ENCODE measurements around the gene ATAD3B.
"Not testable (repeated sequence)": the region's sequence is repeated elsewhere in the genome, so short reads cannot be mapped to it uniquely, and the experiment has no call there.

Gene ATAD3B

DNA sequence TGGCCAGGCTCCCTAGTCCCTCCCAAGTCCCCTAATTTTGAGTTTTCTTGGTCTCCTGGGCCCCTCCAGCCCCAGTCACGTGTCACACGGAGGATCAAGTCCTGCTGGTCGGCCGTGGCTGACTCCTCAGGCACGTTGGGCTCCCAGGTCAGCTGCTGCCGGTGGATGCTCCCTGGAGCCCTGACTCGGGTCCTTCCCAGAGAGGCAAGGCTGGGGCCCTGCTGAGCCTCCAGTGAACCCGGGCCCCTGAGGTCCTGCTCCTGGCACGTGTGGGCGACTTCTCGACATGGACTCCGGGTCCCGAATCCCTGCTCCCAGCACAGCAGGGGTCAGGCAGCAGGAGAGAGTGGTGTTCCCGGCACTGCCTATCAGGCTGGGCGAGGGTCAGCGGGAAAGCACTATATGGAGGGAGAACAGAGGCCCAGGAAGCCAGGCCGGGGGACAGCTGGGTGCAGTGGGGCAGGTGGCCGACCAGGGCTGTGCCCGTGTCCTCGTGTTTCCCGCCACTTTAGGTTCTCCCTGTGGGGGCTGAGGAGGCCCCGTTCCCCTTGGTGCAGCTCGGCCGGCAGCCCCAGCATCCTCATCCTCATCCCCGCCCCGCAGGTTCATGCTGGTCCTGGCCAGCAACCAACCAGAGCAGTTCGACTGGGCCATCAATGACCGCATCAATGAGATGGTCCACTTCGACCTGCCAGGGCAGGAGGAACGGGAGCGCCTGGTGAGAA is 55.7 kb downstream of the ATAD3B start:
- no peak for DNase-seq
- intact Hi-C loops (cut with DNase I), result no loop called here

DNA sequence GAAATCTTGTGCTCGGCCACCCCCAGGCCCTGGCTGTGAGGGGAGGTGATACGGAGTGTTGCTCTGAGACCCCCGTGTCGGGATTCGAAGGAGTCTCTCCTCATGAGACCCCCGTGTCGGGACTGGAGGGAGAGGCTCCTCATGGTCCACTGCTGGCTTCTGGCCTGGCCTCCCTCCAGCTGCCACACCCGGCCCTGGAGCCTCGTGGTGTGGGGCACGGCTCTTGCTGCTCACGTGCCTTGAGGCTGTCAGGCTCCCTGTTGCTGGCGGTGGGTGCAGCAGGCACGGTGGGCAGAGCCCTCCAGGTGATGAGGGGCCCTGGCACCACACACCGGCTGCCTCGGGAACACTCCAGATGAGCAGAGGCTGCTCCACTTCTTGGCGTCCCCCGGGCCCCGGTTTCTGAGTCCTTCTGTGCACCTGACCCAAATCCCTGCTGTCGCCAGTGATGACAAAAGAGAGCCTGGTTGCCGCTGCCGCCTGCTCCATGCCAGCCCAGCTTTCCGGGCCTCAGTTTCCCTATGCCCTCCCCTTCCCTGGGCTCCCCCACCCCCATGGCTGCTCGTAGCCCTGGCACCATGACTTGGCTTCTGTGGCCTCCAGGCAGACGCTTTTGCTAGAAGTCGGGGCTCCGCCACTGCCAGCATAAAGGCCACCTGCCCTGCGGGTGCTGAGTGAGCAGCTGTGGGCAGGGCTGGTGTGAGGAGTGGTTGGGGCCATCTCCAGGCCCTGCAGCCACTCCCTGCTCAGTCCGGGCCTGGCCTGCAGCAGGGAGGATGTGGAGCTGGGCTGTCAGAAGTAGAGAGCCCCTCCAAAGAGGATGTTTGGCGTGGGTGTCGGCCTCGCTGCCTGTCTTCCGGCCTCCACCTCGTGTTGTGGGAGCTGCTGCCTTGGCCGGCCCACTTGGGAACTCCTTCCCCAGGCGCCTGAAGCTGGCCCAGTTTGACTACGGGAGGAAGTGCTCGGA is 57.0 kb downstream of the ATAD3B start:
- intact Hi-C loops (cut with DNase I), result no loop called here
- DNase-seq, result no peak

DNA sequence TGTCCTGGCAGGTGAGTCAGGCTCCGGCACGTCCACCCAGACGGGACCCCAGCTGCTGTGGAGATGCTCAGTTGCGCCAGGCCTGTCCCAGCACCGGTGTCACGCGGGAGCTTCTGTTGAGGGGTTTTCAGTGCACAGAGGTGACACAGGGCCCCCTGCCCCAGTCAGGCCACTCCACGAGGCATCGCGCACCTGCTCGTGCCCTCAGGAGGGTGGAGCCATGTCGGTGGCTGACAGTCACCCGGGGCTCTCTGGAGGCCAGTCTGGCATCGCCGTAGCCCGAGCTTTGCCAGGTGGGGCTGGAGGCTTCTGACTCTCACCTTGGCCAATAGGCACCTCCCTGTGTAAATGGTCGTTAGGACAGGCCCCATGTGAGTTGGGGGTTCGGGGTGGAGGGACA is 57.8 kb downstream of the ATAD3B start:
- intact Hi-C loops (cut with DNase I), result no loop called here
- DNase-seq, result no peak

DNA sequence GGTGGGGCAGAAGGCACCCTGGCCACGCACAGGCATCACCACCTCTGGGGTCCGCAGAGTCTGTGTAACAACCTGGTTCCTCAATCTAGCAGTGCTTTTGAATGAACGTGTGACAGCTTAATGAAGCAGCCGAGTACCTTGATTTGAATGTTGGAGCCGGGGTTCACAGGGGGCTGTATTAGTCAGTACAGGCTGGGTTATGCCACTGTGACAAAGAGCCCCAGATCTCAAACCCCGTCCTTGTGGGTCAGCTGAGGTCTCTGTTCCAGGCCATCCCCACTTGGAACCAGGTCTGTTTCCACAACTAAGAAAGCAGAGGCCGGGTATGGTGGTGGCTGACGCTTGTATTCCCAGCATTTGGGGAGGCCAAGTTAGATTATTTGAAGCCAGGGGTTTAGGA is 58.4 kb downstream of the ATAD3B start:
- intact Hi-C loops (cut with DNase I), result no loop called here
- no peak for DNase-seq

DNA sequence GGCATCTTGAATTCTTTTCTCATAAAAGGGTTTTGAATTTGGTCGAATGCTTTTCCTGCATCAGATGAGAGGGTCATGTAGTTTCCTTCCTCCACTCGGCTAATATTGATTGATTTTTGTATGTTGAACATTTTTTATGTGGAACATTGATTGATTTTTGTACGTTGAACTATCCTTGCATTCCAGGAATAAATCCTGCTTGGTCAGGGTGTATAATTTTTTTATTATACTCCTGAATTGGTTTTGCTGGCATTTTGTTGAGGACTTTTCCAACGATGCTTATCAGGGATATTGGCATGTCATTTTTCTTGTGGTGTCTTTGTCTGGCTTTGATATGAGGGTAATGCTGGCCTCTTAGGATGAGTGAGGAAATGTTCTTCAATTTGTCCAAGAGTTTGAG is 60.4 kb downstream of the ATAD3B start:
- intact Hi-C loops (cut with DNase I), result no loop called here
- DNase-seq, result no peak

DNA sequence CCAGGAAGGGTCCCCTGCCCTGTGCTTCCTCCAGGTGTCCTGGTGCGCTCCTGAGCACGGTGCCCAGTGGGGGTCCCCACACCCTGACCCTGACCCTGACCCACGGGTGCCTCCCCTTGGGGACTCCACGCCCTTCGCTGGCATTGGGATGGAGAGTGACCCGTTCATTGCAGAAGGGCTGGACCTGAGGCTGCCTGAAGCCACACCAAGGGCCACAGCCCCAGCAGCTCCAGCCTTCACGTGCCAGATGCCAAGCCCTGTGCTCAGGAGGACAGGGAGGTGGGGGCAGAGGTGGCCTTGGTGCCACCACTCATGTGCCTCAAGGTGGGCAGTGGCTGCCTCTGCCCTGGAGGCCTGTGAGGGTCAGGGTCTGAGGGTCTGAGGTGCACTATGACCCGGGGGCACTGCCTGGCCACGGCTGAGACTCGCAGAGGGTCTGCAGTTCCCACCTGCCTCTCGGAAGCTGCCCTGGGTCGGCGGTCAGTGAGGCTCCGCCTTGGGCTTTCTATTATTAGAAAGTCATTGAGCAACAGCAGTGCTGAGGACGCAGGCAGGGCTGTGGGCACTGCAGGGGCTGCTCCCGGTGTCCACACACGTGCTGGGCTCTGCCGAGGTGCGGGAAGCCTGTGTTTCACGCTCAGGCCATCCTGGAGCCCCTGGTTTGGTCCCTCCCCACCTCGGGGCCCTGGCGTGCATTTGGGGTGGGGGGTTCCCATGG is 61.8 kb downstream of the ATAD3B start:
- DNase-seq; intact Hi-C loops (cut with DNase I): not testable (repeated sequence)

DNA sequence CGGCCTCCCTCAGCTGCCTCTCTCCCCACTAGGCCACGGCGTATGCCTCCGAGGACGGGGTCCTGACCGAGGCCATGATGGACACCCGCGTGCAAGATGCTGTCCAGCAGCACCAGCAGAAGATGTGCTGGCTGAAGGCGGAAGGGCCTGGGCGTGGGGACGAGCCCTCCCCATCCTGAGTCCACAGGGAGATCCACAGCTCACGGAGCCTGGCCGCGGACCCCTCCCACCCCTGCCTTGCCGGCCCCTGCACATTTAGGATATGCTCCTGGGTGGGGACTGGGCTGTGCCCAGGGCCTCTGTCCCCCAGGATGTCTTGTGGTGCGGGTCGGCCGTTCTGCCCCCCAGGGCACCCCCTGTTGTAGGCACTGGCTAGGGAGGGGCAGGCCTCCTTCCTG is 62.3 kb downstream of the ATAD3B start:
- peak in 1 of 10 donors; percentile 62 for DNase-seq
- intact Hi-C loops (cut with DNase I), result not testable (repeated sequence)

DNA sequence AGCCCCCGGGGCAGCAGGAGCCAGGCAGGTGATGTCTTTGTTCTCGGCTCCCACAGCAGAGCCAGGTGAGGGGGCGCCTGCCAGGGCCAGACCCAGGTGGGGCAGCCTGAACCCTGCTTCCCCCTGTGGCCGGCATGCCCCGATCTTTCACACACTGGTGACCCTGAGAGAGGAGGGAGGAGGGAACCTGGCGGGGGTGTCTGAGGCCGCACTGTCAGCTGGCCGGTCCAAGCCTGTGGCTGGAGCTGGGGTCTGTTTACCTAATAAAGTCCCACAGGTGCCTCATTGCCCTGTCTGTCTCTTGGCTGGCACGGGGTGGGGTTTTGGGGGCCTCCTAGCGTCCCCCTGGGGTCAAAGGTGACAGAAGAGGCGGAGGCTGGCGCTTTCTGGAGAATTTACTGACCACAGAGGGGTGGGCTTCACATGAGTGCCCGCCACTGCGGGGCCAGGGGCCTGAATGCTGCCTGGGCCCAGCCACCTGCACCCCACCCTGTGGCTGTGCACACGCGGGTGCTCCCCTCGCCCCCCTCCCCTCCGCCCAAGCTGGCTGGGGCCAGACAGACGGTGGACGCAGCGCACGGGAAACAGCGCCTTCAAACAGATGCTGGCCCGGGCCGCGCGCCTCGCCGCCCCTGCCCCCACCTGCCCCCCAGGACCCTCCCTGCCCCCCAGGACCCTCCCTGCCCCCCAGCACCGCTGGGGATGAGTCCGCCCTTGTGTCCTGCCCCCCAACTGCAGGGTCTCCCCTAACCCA is 63.0 kb downstream of the ATAD3B start:
- DNase-seq, result peak in 1 of 10 donors; percentile 75
- intact Hi-C loops (cut with DNase I), result no loop called here

DNA sequence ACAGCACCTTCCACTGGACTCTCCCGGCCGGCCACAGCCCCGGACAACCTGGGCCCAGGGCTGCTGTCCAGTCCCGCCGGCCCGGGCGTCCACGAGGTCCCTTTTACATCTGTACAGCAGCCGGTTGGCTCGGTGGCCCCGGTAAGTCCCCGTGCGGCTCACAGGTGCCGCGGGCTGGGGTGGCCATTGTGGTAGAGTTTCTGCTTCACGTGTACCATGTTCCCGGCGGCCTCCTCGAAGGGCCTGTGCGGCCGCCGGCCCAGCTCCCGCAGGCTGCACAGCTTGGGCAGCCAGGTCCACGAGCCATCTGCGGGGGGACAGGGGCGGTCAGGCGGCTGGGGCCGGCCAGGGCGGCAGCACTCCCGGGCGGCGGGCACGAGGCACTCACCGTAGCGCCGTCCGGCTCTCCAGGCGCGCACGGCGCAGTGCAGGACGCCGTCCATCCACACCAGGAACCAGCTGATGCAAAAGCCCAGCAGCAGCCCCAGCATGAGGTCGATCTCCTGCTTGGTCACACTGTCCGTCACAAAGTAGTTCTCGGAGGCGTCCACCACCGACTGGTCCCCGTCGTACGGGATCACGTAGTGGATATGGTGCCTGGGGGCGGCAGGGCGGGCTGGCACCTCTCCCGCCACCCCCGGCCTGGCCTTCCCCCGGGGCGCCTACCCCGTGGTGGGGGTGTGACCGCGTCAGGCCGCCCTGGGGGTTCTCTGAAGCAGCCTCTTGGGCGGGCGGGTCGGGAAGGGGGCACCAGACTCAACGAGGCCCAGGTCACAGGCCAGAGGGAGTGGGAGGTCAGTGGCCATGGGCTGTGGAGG is 63.8 kb downstream of the ATAD3B start:
- DNase-seq, result peak in 1 of 10 donors; percentile 83
- intact Hi-C loops (cut with DNase I), result no loop called here

DNA sequence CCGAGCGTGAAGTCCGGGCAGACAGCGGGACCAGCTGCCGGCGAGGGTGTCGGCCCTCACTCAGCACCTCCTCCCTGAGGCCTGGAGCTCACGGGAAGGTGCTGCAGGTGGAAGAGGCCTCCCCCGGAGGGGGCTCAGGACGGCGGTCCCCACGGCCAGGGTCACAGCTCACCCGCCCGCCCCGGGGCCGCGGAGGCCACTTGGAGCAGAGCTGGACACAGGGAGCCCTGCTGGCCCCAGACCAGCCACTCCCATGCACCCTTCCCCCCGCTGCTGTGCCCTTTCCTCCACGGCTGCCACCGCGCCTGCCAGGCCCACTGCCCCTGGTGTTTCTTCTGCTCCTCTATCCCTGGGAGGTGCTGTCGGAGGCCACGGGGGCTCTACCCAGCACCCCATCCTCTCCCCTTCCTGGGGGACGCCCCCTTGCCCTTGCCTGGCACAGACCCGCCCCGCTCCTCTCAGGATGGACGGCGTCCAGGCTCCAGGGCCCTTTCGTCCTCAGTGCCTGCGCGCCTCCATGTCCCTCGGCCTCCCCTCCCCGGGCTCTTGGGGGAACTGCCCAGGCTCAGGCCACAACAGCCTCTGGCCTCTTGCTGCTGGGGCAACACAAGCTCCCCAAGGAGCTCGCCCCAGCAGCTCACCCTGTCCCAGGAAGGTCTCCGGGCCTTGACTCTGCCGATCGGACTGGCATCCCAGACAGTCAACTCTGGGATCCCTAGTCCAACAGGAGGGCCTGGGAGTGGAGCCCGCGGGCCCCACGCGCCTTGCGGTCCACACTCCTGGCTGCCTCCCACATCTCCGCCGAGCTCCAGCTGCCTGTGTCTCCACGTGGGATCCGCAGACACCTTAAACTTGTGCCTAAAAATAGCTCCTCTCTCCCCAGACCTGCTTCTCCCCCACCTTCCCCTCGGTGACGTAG is 64.7 kb downstream of the ATAD3B start:
- peak in 4 of 10 donors; percentile 33 to 89 (median 69) for DNase-seq
- intact Hi-C loops (cut with DNase I), result no loop called here

DNA sequence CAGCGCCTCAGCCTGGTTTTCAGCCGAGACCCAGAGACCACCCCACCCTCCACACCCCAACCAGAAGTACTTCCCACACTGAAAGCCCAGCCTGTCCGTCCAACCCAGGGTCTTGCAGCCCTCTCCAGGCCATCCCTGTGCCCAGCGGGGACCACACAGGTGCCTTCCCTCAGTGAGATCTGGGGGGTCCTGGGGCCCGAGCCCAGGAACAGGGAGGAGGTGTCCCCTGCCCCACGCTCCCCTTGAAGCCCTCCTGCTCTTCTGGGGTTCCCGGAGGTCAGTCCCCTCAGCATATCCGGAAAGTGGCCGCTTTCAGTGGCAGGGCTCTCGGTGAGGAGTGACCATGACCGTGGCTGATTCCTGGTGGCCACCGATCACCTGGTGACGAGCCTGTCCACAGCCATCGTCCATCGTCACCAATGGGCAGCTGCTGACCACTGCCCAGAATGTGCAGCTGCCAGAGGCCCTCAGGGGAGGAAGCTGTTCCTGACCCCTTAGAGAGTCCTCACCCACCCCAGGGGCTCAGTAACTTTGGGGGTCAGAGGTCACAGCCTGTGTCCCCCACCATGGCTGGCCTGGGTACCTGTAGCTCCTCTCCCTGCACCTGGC is 65.5 kb downstream of the ATAD3B start:
- intact Hi-C loops (cut with DNase I), result no loop called here
- DNase-seq, result peak in 1 of 10 donors; percentile 65

DNA sequence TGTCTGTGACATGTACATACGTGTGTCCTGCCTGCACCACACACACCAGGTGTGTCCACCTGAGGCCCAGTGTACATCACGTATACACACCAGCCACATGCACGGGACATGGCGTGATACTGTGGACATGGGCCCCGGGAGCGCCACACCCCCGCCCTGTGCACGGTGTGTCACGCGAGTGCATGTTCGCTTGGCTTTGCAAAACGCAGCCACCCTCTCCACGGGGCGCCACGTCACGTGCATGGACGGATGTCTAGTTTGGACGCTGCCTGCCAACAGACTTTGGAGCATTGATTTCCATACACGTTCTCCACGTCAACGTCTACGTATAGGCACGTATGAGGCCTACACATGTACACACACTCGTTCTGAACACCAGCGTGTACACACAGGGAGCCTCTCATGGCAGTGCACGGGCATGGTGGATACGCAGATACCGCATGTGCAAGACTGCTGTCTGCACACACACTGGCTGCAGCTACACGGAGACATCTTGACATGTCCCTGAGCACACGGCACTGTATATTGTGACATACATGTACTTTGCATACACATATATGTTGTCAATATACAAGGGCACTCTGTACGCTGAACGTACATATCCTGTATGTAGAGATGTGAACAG is 66.2 kb downstream of the ATAD3B start:
- intact Hi-C loops (cut with DNase I), result no loop called here
- DNase-seq, result peak in 3 of 10 donors; percentile 48 to 85 (median 81)

DNA sequence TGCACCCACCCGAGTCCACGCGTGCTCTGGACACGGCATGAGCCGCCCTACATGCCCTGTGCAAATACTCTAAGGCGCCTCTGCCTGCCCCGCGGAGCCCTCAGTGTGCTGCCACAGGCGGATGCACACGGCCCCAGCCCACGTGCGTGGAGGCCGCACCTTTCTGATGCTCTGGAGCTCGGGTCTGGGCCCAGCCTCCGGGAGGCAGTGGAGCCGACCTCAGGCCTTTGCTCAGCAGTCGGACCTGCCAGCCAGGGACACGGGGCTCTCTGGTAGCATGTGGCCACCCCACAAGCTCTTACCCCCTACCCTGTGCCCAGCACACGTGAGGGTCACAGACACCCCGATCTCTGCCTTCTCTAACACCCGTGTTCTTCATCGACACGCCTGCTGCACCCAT is 66.8 kb downstream of the ATAD3B start:
- DNase-seq, result peak in 1 of 10 donors; percentile 69
- intact Hi-C loops (cut with DNase I), result no loop called here

DNA sequence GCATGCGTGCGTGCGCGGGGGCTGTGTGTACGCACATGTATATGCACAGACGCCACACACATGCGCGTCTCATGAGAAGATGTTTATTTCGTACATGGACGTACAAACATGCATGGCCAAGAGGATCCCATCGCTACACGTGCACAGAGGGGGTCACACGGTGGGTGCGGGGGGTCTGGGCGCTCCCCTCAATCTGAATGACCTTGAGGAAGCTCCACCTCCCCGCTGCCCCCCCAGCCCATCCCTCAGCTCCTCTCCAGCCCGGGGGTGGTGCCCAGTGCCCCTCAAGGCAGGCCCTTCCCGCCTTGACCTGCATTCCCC is 67.4 kb downstream of the ATAD3B start:
- DNase-seq, result no peak
- intact Hi-C loops (cut with DNase I), result no loop called here

DNA sequence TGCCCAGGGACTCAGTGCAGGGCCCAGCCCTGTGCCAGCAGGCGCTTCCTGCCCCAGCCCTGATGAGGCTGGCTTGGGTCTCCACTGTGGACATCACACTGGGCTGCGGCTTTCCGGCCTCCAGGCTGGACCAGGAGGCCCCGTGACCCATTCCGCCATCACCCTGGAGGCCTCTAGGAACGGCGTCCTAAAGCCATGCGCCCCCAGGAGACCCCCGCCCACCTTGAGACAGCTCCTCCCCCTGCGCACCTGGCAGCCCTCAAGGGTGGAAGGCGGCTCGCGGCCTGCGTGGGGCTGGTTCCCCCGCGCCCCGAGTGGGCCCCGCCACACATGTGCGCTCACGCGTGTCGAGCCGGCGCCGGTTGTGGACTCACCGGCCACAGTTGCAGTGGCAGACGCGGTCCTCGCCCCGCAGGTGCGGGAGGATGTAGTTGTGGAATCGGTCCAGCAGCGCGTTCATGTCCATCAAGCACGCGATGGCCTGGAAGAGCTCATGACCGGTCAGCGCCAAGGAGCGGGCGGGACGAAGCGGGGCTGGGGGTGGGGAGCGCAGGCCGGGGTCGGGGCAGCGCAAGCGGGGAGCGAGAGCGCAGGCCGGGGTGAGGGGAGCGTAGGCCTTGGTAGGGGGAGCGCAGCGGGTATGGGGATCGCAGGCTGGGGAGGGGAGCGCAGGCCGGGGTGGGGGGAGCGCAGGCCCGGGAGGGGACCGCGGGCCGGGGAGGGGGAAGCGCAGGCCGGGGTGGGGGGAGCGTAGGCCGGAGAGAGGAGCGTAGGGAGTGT is 67.9 kb downstream of the ATAD3B start:
- intact Hi-C loops (cut with DNase I), result no loop called here
- peak in 1 of 10 donors; percentile 86 for DNase-seq

DNA sequence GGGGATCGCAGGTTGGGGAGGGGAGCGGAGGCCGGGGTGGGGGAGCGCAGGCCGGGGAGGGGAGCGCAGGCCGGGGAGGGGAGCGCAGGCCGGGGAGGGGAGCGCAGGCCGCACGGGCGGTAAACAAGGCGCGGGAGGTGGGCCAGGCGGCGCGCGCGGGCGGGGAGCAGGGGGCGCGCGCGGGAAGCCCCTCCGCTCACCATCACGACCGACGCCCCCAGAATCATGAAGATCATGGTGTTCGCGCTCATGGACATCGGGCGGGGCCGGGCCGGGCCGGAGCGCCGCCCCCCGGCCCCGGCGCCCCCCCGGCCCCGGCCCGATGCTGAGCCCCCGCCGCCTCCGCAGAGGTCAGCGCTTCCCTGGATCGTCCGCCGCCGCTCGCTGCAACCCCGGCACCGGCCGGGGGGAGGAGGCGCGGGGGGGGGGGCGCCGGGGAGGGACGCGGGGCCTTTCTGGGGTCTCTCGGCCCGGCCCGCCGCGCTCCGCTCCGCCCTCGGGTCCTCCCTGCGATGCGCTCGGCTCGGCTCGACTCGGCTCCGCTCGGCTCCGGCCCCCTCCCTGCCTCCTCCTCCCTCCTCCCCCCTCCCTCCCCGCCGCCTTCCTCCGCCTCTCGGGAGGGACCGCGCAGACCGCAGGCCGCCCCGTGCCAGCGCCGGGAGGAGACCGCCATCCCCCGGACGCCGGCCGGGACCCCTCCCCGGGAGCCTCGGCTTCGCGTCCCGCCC is 68.7 kb downstream of the ATAD3B start, which contains the start of gene TMEM240:
Gene TMEM240, minus strand, starts transcription at position 535 of the 728 bp plus-strand sequence. Its CDS starts 278 bp downstream, at position 257.
- DNase-seq, result peak; percentile 67 to 98 (median 86)
- intact Hi-C loops (cut with DNase I), result no loop called here
